Muscle of back (tissue), 11 donors: ENCODE measurements around the gene MAGIX. TPM values are rescaled to one million over a fixed set of nuclear protein-coding genes. Genes with fewer than 3 reads are reported as not detected.
"Not testable (repeated sequence)": the region's sequence is repeated elsewhere in the genome, so short reads cannot be mapped to it uniquely, and the experiment has no call there.

Source experiments
- DNase-seq, 3 donors: peaks; one replicate each; pipeline versions ENCODE4 v3.0.0 to v3.0.0-alpha.2; 2013
- polyA plus RNA-seq, 10 donors: library from polyadenylated mRNA; unstranded; fragments of 120-200 nt; gene quantifications; one replicate each; pipeline ENCODE4 v1.2.1, GENCODE V29; 2013; ENCODE audit not compliant: insufficient read length in 10 of 10

MAGIX gene
- polyA plus RNA-seq, 10 donors: 0.97 to 2.4 (median 1.9) TPM

DNA sequence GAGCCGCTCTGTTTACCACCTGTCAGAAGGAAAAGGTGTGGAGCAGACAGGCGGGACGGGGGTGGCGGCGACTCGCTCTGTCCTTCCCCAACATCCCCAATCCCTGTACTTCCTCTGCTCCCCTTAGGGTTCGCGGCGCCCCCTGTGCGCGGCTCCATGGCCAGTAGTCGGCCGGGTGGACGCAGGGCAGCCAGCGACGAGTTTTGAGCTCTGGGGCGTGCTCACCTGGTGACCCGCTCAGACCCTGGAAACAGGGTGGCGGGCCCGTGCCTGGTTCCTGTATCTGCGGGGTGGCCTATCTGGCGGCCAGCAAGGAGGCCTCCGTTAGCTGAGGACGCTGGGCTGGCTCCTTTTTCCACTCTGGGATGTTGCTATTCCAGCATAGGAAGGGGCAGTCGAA is 5.4 kb upstream of the MAGIX start:
- DNase-seq: no peak

DNA sequence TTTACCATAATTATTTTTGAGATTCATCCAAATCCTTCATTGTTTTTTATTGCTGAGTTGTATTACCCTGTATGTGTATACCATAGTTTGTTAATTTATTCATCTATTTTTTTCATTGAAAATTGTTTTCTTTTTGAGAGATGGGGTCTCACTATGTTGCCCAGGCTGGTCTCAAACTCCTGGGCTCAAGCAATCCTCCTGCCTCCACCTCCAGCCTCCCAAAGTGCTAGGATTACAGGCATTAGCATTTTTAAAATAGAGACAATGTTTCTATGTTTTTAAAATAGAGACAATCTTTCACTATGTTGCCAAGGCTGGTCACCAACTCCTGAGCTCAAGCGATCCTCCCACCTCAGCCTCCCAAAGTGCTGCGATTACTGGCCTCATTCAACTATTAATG is 1.6 kb upstream of the MAGIX start:
- no peak for DNase-seq

DNA sequence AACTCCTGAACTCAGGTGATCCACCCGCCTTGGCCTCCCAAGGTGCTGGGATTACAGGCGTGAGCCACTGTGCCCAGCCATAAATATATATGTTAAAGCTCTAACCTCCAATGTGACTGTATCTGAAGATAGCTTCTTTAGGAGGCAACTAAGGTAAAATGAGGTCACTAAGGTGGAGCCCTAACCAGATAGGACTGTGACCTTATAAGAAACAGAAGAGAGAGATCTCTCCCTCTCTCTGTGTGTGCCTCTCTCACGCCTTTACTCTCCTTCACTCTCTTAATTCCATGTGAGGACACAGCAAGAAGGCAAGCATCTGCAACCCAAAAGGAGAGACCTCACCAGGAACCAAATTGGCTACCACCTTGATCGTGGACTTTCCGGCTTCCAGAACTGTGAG is 926 bp upstream of the MAGIX start:
- no peak for DNase-seq

DNA sequence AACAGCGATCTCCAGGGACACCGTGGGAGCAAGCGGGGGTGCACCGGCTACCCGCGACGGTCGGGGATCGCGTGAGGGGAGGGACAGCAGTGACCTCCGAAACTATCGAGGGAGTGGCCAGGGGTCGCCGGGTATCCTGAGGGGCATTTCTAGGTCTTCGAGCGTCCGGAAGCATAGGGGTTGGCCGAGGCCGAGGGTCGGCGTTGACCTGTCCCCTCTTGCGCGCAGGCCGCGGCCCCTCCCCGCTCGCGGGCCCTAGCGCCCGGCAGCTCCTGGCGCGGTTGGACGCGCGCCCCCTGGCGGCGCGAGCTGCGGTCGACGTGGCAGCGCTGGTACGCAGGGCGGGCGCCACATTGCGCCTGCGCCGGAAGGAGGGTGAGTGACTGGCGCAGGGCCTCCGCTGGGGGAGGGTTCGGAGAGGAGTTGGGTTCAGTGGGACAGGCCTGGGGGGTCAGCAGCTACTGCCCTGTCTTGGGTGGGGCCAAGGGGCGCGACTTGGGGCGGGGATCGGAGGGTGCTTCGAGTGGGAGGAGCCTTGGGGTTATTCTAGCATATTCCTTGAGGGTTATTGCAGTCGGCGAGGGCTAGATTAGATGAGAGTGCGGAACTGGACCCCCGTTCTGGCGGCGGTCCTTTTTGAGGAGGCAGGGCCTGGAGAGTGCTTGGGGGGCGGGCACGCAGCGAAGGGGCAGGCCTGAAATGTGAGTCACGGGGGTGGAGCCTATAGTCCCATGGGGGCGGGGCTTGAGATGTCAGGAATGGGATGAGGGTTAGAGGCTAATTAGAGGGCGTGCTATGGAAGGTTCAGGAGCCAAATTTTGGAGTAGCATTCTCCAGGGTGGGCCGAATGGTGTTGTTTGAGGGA is 1.2 kb downstream of the MAGIX start:
- peak; percentile 74 to 93 (median 92) for DNase-seq

DNA sequence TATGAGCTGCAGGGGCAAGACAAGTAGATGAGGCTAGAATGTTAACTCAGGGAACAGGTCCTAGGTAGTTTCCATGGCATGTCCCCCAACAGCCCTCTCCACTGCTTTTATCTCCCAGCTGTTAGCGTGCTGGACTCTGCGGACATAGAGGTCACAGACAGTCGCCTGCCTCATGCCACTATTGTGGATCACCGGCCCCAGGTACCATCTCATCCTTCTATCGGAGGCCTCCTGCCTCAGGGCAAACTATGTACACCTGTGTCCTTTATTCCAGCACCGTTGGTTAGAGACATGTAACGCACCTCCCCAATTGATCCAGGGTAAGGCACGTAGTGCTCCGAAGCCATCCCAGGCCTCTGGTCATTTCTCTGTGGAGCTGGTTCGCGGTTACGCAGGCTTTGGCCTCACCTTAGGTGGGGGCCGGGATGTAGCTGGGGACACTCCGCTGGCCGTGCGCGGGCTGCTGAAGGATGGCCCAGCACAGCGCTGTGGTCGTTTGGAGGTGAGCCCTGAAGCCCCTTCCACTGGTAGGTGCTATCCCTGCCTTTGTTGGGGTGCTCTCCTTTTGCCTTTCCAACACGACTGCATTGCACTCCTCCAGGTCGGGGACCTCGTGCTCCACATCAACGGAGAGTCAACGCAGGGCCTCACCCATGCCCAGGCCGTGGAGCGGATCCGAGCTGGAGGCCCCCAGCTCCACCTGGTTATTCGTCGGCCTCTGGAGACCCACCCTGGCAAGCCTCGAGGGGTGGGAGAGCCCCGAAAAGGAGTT is 2.2 kb downstream of the MAGIX start:
- DNase-seq: no peak

DNA sequence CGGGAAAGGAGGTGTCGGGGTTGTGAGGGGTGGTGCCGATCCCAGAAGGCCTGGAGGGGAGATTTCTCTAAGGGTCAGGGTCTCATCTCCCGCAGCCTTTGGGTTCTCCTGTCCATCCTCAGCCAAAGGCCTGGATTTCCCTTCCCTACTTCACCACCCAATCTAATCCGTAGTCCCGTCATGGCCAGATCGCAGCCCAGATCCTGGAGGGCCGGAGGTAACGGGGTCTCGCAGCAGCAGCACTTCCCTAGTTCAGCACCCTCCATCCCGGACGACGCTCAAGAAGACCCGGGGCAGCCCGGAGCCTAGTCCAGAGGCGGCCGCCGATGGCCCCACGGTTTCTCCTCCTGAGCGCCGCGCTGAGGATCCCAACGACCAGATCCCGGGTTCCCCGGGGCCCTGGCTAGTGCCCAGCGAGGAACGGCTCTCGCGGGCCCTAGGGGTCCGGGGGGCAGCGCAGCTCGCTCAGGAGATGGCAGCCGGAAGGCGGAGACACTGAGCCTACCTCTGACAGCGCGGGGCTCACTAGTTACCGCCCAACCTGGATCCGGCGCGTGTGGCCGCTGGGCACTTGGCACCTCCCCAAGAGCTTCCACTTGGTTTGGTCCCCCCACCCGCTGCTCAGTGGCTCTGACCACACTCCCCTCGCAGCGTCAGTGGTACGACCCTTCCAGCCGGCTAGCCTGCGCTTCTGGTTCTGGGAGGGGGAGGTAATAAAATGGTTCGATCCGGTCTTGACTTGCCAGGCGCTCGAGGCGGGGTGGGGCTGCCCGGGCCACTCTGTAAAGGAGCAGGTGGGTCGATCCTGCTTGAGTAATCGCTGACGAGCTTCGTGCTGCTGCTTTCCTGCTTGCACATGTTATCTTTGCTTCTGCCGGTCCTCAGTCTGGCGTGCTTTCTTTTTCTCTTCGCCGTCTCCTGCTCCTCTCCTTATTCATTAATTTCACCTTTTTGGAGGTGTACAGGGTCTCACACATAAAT is 3.6 kb downstream of the MAGIX start:
- DNase-seq: peak; percentile 64 to 79 (median 70)

DNA sequence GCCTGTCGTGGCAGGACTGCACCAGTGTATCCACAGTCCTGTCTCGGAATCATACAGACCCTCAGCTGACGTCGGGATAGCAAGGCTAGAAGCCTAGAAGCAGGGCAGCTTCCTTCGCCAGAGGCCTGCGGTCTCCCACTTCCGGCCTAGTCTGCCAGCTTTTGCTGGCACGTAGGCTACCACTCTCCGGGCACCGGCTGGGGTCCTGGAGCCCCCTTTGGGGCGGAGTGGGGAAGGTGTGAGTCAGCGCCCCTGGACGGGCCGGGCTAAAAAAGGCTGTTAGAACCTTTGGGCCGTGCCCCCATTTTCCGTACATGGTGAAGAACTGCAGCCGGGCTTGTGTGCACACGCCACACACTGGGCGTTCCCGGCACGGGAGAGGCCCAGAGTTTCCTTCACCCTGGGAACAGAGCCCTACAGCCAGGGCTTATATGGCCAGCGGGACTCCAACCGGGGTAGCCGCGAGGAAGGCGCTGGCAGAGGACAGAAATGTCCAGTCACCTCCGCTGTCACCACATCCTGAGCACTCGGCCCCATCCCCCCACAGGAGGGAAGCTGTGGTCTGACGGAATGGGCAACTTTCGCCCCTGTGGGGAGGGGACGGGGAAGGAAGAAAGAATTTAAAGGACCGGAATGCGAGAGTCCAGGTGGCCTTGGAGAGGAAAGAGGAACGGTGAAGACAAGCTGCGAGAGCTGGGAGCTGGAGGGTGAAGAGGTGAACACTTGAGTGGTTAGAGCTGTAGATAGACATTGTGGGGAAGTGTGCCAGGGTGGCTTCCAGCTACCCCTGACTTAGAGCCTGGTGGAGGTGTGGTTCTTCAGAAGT is 4.6 kb downstream of the MAGIX start:
- DNase-seq: peak; percentile 51 to 71 (median 61)

DNA sequence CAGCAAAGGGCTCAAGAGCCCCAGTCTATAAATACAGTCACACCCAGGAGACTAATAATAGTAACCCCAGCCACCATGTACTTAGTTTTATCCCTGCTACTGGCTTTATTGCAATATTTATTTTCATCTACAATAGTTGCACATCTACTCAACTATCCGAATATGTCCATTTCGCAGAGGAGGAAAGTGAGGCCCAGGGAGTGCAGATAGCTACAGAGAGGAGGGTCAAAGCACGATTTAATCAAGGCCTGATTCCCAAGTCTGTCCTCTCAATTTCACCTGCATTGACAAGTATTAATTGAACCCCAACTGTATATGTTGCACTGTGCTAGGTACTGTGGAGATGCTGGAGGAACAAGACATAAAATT is 5.2 kb downstream of the MAGIX start:
- no peak for DNase-seq

DNA sequence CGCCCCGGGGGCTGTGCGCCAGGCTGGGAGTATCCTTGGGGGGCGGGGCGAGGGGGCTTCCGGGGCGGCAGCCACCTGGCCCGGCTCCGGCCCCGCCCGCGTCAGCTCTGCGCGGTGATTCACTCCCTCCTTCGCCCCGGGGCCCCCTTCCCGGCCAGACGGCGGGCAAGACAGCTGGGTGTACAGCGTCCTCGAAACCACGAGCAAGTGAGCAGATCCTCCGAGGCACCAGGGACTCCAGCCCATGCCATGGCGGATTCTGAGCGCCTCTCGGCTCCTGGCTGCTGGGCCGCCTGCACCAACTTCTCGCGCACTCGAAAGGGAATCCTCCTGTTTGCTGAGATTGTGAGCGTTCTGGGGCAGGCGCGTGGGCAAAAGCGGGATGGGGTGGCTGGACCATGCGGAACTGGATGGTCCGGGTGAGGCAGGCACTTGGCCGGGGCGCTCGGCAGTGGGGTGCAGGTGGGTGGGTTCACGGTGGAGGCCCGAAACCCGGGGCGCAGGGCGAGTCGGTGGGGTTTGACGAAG is 9.3 kb downstream of the MAGIX start, which contains the start of gene PLP2:
Gene PLP2 (plus strand): TSS at position 147 of the 528 bp plus-strand sequence. CDS start 103 bp downstream, at position 250.
- peak in 1 of 3 donors; percentile 55 for DNase-seq

DNA sequence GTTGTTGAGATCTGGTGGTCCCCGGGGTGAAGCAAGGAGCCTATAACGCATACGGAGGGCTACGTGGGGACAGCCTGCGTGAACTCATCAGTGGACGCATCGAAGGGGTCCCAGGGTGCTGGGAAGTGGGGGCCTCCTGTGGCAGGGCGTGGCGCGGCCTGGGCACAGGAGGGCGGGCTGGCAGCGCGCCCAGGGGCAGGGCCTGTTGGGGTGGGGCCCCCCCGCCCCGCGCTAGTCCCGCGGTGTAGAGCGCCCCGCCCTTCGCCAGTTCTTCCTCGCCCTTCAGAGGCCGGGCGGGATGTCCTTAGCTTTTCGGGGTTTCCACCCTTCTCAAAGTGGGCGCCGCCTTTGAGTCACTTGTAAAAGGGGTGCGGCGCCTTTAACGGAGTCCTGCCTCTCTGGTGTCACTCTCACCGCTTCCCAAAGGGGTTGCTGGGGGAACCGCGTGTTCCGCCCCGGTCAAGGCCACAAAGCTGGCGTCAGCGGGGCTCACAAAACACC is 9.8 kb downstream of the MAGIX start:
- DNase-seq: peak in 1 of 3 donors; percentile 62

DNA sequence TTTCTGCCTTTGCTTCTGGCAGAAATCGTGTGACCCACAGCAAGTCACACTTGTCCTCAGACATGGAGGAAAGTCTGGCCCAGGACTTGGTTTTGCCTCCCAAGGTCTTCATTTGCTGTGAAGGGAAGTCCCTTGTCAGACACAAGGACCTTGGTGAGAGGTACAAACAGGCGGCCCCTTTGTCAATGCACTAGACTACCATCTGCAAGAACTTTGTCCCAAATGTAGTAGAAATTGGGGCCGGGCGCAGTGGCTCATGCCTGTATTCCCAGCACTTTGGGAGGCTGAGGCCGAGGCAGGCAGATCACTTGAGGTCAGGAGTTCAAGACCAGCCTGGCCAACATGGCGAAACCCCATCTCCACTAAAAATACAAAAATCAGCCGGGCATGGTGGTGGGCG is 11.0 kb downstream of the MAGIX start:
- DNase-seq: not testable (repeated sequence)

DNA sequence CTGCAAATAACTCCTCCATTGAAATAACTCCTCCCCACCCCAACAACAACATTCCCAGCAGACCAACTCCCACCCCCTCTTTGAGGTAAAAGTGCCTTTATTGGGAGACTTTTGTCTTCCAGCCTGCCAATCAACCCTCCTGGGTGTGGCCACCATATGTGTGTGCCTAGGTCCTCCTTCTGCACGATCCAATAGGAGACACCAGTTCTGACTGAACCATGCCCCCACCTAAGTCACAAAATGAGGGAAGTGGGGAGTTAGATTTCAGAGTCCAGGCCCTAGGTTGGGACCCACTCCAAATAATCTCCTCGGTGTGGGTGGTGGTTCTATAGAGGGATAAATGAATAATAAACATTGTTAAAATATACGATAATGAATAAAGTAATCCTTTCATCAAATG is 12.2 kb downstream of the MAGIX start:
- no peak for DNase-seq

DNA sequence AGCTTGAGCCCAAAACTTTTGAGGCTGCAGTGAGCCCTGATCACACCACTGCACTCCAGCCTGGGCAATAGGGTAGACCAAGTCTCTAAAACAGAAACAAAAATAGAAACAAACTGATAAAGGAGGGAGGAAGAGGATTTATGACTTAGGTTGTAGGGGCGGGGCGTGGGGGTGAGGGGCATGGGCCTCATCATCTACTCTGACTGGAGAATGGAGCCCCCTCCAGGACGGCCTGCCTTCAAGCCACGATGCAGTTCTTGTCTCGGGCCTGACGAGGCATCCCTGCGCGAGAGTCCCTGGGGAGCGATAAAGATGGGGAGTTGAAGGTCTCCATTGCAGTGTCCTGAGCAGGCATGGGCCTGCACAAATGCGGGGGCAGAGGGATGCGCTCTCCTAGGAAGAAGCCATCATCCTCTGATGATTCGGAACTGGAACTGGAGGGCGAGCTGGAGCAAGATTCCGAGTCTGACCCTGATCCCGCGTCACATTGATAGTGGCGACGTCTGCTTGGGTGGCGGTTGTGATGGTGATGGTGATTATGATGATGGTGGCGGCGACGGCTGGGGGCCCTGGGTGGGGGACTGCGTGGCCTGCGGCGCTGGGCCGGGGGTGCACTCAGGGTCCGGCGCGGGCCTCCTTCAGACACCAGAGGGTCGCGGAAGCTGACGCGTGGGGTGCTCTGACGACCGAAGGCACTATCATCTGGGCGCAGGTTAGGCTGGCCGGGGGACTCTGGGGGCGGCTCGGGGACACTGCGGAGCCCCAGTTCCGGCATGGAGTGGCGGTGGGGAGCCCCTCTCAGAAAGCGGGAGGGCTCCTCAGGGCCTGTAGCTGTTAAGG is 13.1 kb downstream of the MAGIX start:
- DNase-seq: no peak

DNA sequence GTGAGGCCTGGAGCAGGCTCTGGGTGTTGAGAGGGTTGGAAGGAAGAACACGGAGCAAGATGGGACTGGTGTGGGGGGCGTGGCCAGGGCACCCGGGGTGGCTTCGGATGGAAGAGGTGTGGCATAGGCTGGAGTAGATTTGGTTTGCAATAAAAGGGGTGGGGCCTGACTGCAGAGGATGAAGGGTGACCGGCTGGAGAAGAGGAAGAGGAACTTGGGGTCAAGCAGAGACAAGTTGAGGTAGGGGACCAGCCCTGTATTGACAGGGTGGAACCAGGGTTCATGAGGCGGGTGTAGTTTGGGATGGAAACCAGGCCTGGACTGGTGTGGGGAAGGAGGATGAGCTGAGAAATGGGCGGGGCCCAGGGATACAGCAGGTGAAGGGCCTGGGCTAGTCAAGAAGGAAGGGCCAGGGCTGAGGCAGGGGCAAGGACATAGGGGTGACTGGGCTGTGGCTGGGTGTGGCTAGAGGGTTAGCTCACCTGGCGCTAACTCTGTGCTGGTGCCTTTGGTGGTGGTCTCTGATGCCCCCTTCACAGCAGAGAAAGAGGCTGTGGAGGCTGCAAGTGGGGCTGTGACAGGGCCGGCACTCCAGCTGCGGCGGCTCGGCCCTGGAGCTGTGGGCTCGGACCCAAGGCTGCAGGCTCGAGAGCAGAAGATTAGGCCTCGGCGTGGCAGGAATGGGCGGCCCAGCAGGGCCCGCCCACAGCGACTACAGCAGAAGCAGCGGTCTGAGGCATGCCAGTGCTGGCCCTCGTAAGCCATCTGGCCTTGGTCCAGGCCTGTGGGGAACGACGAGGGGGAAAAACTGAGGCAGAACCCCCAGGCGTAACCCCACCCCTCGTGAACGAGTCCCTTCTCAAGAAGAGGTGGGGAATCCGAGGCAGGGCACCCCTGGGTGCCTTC is 14.1 kb downstream of the MAGIX start:
- no peak for DNase-seq

DNA sequence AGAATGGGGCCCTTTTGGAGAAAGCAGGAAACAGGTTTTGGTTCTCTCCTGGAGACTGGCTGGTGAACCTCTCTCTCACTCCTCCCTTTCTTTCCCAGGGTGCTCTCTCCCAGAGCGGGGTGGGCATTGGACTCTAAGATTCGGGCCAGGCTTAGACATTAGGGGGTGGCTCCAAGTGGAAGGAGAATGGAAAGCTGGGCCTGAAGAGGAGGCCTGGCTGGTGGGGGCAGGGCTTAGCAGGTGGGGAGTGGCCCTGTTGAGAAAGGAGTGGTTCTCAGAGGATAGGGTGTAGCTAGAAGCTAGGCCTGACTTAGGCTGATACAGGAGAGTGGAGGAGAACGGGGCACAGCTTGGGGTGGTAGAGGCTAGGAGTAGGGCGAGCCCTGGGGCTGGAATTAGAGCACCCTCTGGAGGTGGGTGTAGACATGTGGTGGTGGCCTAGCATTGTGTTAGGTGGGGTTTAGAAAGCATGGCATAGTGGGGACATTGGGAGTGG is 14.8 kb downstream of the MAGIX start:
- DNase-seq: no peak

DNA sequence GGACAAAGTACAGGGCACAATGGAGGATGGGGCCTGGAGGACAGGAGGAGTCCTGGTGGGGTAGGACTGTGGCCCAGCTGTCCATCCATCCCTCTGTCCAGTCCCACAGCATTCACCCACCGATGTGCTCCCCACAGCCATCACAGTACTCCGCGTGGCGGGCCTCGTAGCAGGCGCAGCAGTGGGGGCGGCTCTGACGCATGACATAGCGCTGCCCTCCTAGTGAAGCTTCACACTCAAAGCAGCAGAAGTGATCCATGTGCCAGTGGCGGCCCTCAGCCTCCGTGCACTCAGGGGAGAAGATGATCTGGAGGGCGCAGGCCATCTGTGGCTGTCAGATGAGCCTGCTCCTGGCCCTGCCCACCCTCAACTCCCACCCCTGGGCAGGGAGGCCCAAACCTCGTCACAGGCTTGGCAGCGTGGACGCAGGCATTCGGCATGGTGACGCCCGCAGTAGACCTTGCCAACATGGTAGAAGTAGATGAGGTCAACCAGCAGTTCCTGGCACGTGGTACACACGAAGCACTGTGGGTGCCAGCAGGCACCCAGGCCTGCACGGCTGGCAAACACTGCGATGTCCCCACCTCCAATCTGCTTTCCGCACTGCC is 15.4 kb downstream of the MAGIX start:
- DNase-seq: no peak

DNA sequence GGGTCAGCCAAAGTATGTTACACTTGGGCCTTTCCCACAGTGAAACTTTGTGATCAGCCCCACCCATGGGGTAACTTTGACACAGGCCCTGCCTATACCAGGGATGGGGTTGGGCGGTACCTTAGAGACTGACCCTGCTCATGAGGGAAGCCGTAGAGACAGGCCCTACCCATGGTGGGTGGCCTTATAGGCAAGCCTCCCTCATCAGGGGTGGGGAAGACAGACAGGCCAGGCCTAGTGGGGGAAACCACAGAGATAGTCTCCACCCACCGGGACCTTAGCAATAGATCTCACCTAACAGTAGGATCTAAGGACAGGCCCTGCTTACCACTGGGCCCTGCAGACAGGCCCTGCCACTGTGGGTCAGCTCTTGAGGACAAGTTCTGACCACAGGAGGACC is 16.0 kb downstream of the MAGIX start:
- no peak for DNase-seq

DNA sequence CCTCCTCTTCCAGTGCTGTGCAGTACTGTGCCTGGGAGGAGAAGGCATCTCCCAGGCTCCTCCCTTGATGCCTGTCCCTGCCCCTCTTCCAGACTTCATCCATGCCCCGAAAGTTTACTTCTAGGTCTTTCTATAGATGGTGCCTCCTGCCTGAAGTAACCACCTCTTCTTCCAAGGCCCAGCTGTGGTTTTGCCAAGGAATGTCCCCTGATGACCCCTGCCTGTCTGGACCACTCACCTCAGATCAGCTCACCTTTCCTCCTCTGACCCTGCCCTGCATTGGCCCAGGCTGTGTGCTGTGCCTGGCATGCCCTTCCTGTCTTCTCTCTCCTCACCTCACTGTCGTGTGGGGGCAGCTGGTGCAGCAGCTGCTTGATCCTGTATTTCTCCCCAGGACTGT is 16.8 kb downstream of the MAGIX start:
- DNase-seq: no peak
